ENCODE data around the gene CDHR4.
"Not testable (repeated sequence)": the region's sequence is repeated elsewhere in the genome, so short reads cannot be mapped to it uniquely, and the experiment has no call there.

The CDHR4 gene

GRCh38 chr3:49790626-49791411 is 8.9 kb downstream of the CDHR4 start:
- no peaks in the 10 kb centered on the region for H3K9me3 ChIP-seq (ENCODE audit: control insufficient read depth, low read length)
- H3K36me3 ChIP-seq (ENCODE audit: control insufficient read depth, insufficient read depth, low read length): no peaks in the 10 kb centered on the region
- H3K27me3 ChIP-seq (ENCODE audit: control insufficient read depth, insufficient read depth, low read length, poor library complexity, severe bottlenecking): no peaks in the 10 kb centered on the region
- H3K27ac ChIP-seq (ENCODE audit: insufficient read depth, low read depth, low read length, poor library complexity, severe bottlenecking): no peak overlapping the region
- no peak overlapping the region for H3K4me3 ChIP-seq (ENCODE audit: insufficient read depth, low read depth, low read length)
- H3K4me1 ChIP-seq (ENCODE audit: control insufficient read depth, insufficient read depth, low read length): peaks cover 6% of the 10 kb centered on the region
- 75 to 81% methylated on average over 9 of the region's 9 CpGs for WGBS, 2 experiments

- WGBS, 2 experiments: 87 to 89% methylated on average over 2 of the region's 2 CpGs
- Histone ChIP-seq H3K27ac (ENCODE audit: insufficient read depth, low read depth, low read length, poor library complexity, severe bottlenecking) (no peak overlapping the region), H3K27me3 (ENCODE audit: control insufficient read depth, insufficient read depth, low read length, poor library complexity, severe bottlenecking) (no peaks in the 10 kb centered on the region), H3K4me1 (ENCODE audit: control insufficient read depth, insufficient read depth, low read length) (no peaks in the 10 kb centered on the region), H3K36me3 (ENCODE audit: control insufficient read depth, insufficient read depth, low read length) (no peaks in the 10 kb centered on the region), H3K9me3 (ENCODE audit: control insufficient read depth, low read length) (no peaks in the 10 kb centered on the region), H3K4me3 (ENCODE audit: insufficient read depth, low read depth, low read length) (no peak overlapping the region)
These were observed 11.6 kb downstream of the CDHR4 start for GRCh38 chr3:49788056-49788455.

- Histone ChIP-seq H3K36me3 (ENCODE audit: control insufficient read depth, insufficient read depth, low read length) (no peaks in the 10 kb centered on the region), H3K27ac (ENCODE audit: insufficient read depth, low read depth, low read length, poor library complexity, severe bottlenecking) (no peak overlapping the region), H3K9me3 (ENCODE audit: control insufficient read depth, low read length) (no peaks in the 10 kb centered on the region), H3K4me1 (ENCODE audit: control insufficient read depth, insufficient read depth, low read length) (no peaks in the 10 kb centered on the region), H3K27me3 (ENCODE audit: control insufficient read depth, insufficient read depth, low read length, poor library complexity, severe bottlenecking) (no peaks in the 10 kb centered on the region), H3K4me3 (ENCODE audit: insufficient read depth, low read depth, low read length) (no peak overlapping the region)
- 92 to 95% methylated on average over 5 of the region's 5 CpGs for WGBS, 2 experiments
These were observed 12.1 kb downstream of the CDHR4 start for GRCh38 chr3:49787536-49787935.

GRCh38 chr3:49787182-49787464 is 12.6 kb downstream of the CDHR4 start:
- Histone ChIP-seq H3K27me3 (ENCODE audit: control insufficient read depth, insufficient read depth, low read length, poor library complexity, severe bottlenecking) (no peaks in the 10 kb centered on the region), H3K27ac (ENCODE audit: insufficient read depth, low read depth, low read length, poor library complexity, severe bottlenecking) (no peak overlapping the region), H3K4me1 (ENCODE audit: control insufficient read depth, insufficient read depth, low read length) (no peaks in the 10 kb centered on the region), H3K9me3 (ENCODE audit: control insufficient read depth, low read length) (no peaks in the 10 kb centered on the region), H3K4me3 (ENCODE audit: insufficient read depth, low read depth, low read length) (no peak overlapping the region), H3K36me3 (ENCODE audit: control insufficient read depth, insufficient read depth, low read length) (no peaks in the 10 kb centered on the region)
- WGBS, 2 experiments: 92% methylated on average over 3 of the region's 3 CpGs

GRCh38 chr3:49786357-49787181 is 13.1 kb downstream of the CDHR4 start, which contains the start of gene IP6K1:
Gene IP6K1, minus strand, starts transcription at chr3:49786542. Its CDS starts 38,502 bp downstream, at chr3:49748040.
- 9 to 10% methylated on average over 55 of the region's 55 CpGs for WGBS, 2 experiments
- Histone ChIP-seq H3K27ac (ENCODE audit: insufficient read depth, low read depth, low read length, poor library complexity, severe bottlenecking) (peak within 1 kb of the TSS; percentile 38), H3K9me3 (ENCODE audit: control insufficient read depth, low read length) (no peaks in the 10 kb centered on the region), H3K27me3 (ENCODE audit: control insufficient read depth, insufficient read depth, low read length, poor library complexity, severe bottlenecking) (no peaks in the 10 kb centered on the region), H3K4me1 (ENCODE audit: control insufficient read depth, insufficient read depth, low read length) (peaks cover under 1% of the 10 kb centered on the region), H3K36me3 (ENCODE audit: control insufficient read depth, insufficient read depth, low read length) (no peaks in the 10 kb centered on the region), H3K4me3 (ENCODE audit: insufficient read depth, low read depth, low read length) (peak within 1 kb of the TSS; percentile 86)

- Histone ChIP-seq H3K4me3 (ENCODE audit: insufficient read depth, low read depth, low read length) (peak overlapping the region; percentile 86), H3K4me1 (ENCODE audit: control insufficient read depth, insufficient read depth, low read length) (peaks cover 5% of the 10 kb centered on the region), H3K9me3 (ENCODE audit: control insufficient read depth, low read length) (no peaks in the 10 kb centered on the region), H3K27me3 (ENCODE audit: control insufficient read depth, insufficient read depth, low read length, poor library complexity, severe bottlenecking) (no peaks in the 10 kb centered on the region), H3K36me3 (ENCODE audit: control insufficient read depth, insufficient read depth, low read length) (no peaks in the 10 kb centered on the region), H3K27ac (ENCODE audit: insufficient read depth, low read depth, low read length, poor library complexity, severe bottlenecking) (peak overlapping the region; percentile 38)
- WGBS, 2 experiments: 6 to 7% methylated on average over 50 of the region's 50 CpGs
These were observed 13.9 kb downstream of the CDHR4 start for GRCh38 chr3:49785565-49786356.

GRCh38 chr3:49782277-49782676 is 17.4 kb downstream of the CDHR4 start:
- H3K36me3 ChIP-seq (ENCODE audit: control insufficient read depth, insufficient read depth, low read length); H3K4me3 ChIP-seq (ENCODE audit: insufficient read depth, low read depth, low read length): not testable (repeated sequence)
- WGBS, 2 experiments: 91 to 96% methylated on average over 9 of the region's 9 CpGs

GRCh38 chr3:49781415-49782199 is 18.1 kb downstream of the CDHR4 start:
- no peak overlapping the region for H3K4me3 ChIP-seq (ENCODE audit: insufficient read depth, low read depth, low read length)
- no peaks in the 10 kb centered on the region for H3K9me3 ChIP-seq (ENCODE audit: control insufficient read depth, low read length)
- H3K27me3 ChIP-seq (ENCODE audit: control insufficient read depth, insufficient read depth, low read length, poor library complexity, severe bottlenecking): no peaks in the 10 kb centered on the region
- WGBS, 2 experiments: 88 to 94% methylated on average over 4 to 5 of the region's 5 CpGs
- H3K27ac ChIP-seq (ENCODE audit: insufficient read depth, low read depth, low read length, poor library complexity, severe bottlenecking): no peak overlapping the region
- H3K36me3 ChIP-seq (ENCODE audit: control insufficient read depth, insufficient read depth, low read length): no peaks in the 10 kb centered on the region
- peaks cover 10% of the 10 kb centered on the region for H3K4me1 ChIP-seq (ENCODE audit: control insufficient read depth, insufficient read depth, low read length)

More at GRCh38 chr3:49782277-49782676, 17.4 kb downstream of the CDHR4 start:
- not testable (repeated sequence) for H3K27ac ChIP-seq (ENCODE audit: insufficient read depth, low read depth, low read length, poor library complexity, severe bottlenecking); H3K9me3 ChIP-seq (ENCODE audit: control insufficient read depth, low read length); H3K27me3 ChIP-seq (ENCODE audit: control insufficient read depth, insufficient read depth, low read length, poor library complexity, severe bottlenecking); H3K4me1 ChIP-seq (ENCODE audit: control insufficient read depth, insufficient read depth, low read length)

GRCh38 chr3:49780975-49781365 is 18.7 kb downstream of the CDHR4 start:
- H3K9me3 ChIP-seq (ENCODE audit: control insufficient read depth, low read length); H3K4me1 ChIP-seq (ENCODE audit: control insufficient read depth, insufficient read depth, low read length); H3K4me3 ChIP-seq (ENCODE audit: insufficient read depth, low read depth, low read length); H3K36me3 ChIP-seq (ENCODE audit: control insufficient read depth, insufficient read depth, low read length); H3K27me3 ChIP-seq (ENCODE audit: control insufficient read depth, insufficient read depth, low read length, poor library complexity, severe bottlenecking): not testable (repeated sequence)
- 88 to 95% methylated on average over 9 of the region's 9 CpGs for WGBS, 2 experiments
- H3K27ac ChIP-seq (ENCODE audit: insufficient read depth, low read depth, low read length, poor library complexity, severe bottlenecking): peak overlapping the region; percentile 50

Measured in ectodermal cell (in vitro differentiated cells).